Skeletal muscle tissue (tissue), 4 donors: Measurements from ENCODE around the gene PCED1A. TPM values are rescaled to one million over a fixed set of nuclear protein-coding genes. Genes with fewer than 3 reads are reported as not detected.

ENCODE experiments used
- H3K27ac ChIP-seq: one replicate; pipeline ENCODE4 v1.7.0; 2013; ENCODE audit warnings: mild to moderate bottlenecking, low read depth, low read length, inconsistent platforms
- H3K27me3 ChIP-seq, 3 donors: one replicate each; pipeline ENCODE4 v1.7.0; 2013; ENCODE audit warnings: low read length in 3 of 3; ENCODE audit not compliant: control insufficient read depth in 3 of 3, insufficient read depth in 3 of 3
- H3K36me3 ChIP-seq, 3 donors: one replicate each; pipeline ENCODE4 v1.7.0; 2013; ENCODE audit warnings: low read length in 3 of 3; ENCODE audit not compliant: control insufficient read depth in 3 of 3, insufficient read depth in 3 of 3
- H3K4me1 ChIP-seq, 3 donors: one replicate each; pipeline ENCODE4 v1.7.0; 2013; ENCODE audit warnings: low read length in 3 of 3, mild to moderate bottlenecking in 3 of 3; ENCODE audit not compliant: control insufficient read depth in 3 of 3, insufficient read depth in 3 of 3
- H3K4me3 ChIP-seq, 3 donors: one replicate each; pipeline ENCODE4 v1.7.0; 2013; ENCODE audit warnings: low read length in 3 of 3
- H3K9ac ChIP-seq, 3 donors: one replicate each; pipeline ENCODE4 v1.7.0; 2013; ENCODE audit warnings: low read length in 3 of 3, mild to moderate bottlenecking in 3 of 3, moderate library complexity in 2 of 3, low read depth in 1 of 3
- H3K9me3 ChIP-seq, 3 donors: one replicate each; pipeline ENCODE4 v1.7.0; 2013; ENCODE audit warnings: low read length in 3 of 3; ENCODE audit not compliant: control insufficient read depth in 3 of 3
- total RNA-seq: library from RNA; depleted of rRNA; stranded (reverse); fragments of >200 nt; gene quantifications from one replicate; pipeline ENCODE4 v1.2.3, GENCODE V29; 2014
- donor health status: Osteomylitis.

PCED1A gene
- total RNA-seq, 1 donor from 2014 or later = 9.4 TPM

DNA sequence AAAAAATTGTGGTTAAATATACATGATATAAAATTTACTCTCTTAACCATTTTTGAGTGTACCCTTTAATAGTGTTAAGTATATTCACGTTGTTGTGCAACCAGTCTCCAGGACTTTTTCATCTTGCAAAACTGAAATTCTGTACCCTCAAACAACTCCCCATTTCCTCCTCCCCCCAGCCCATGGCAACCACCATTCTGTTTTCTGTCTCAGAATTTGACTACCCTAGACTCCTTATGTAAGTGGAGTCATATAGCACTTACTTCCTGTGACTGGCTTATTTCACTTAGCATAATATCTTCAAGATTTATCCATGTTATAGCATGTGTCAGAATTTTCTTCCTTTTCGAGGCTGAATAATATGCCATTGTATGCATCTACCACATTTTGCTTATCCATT is 5.2 kb upstream of the PCED1A start:
- Histone ChIP-seq H3K36me3 (peaks cover 0 to 5% (median 0%) of the 10 kb centered on the region in 3 donors), H3K9me3 (no peaks in the 10 kb centered on the region), H3K27me3 (no peaks in the 10 kb centered on the region), H3K4me1 (peaks cover 7 to 9% (median 8%) of the 10 kb centered on the region in 3 donors), H3K27ac (no peak overlapping the region), H3K9ac (no peak overlapping the region), H3K4me3 (no peak overlapping the region)

DNA sequence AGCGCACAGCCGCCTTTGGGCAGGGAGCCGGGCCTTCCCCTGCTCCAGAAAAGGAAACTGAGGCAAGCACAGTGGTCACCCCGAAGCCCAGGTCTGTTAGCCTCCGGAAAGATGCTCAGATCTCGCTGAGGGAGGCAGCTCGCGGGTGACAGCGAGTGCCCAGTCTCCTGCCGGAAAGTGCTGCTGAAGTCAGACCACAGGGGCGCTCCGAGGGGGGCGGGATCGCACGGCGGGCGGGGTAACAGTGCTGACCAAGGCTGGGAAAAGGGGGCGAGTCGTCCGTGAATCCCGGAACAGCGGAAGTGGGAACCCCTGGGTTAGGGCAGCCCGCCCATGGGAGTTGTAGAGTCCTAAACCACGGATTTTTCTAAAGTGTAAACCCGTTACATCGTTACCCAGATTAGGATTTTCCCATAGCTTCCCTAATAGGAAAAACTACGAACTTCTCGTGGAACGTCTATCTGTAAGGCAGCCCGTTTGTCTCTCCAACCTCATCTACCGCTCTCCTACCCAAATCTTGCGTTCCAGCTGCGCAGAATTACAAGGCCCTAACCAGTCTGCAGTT is 594 bp upstream of the PCED1A start:
- Histone ChIP-seq H3K4me1 (peaks cover 13 to 21% (median 18%) of the 10 kb centered on the region in 3 donors), H3K9me3 (no peaks in the 10 kb centered on the region), H3K4me3 (peak overlapping the region; percentile 90 to 95 (median 95)), H3K36me3 (peaks cover 7 to 16% (median 15%) of the 10 kb centered on the region in 3 donors), H3K27ac (peak overlapping the region; percentile 74), H3K27me3 (no peaks in the 10 kb centered on the region), H3K9ac (peak overlapping the region; percentile 83 to 90 (median 88))

GRCh38 chr20:2839732-2840137 is 720 bp downstream of the PCED1A start:
- Histone ChIP-seq H3K4me1 (peaks cover 13 to 21% (median 18%) of the 10 kb centered on the region in 3 donors), H3K9me3 (no peaks in the 10 kb centered on the region), H3K27ac (peak overlapping the region; percentile 87), H3K36me3 (peaks cover 13 to 19% (median 15%) of the 10 kb centered on the region in 3 donors), H3K9ac (peak overlapping the region; percentile 85 to 90 (median 89)), H3K4me3 (peak overlapping the region; percentile 90 to 95 (median 95)), H3K27me3 (no peaks in the 10 kb centered on the region)

DNA sequence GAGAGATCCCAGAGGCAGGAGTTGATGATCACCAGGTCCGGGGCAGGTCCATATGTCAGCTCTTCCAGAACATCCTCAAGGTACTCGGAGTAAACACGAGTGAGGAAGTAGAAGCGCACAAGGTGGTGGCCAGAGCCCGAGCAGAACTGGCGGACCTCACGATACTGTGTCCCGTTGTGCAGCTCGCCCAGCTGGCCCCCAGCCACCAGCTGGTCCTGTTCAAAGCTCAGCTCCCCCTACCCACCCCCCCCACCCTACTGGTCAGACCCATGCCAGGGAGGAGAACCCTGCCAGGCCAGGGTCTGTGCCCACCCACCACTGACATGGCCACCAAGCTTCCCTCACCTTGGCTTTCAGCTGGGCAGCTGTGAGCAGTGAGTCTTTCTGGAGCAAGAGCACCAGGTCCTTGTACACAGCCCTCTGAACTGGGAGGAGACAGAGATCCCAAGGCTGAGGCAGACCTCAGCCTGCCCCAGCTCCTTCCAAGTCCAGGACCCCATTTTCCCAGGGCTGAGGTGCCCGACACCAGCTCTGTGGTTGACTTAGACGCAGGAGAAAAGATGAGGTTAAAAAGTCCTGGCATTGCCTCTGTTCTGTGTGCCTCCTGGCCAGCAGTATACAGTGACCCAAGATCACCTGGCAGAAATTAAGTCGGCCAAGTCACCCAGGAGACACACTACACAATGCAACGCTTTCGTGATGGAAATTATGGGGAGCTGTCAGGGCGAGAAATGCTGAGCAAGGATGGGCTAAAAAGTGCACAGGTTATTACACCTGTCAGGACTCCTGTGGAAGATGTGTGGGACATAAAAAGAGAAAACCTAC is 1.4 kb downstream of the PCED1A start:
- no peaks in the 10 kb centered on the region for H3K27me3 ChIP-seq

GRCh38 chr20:2838170-2838797 is 2.2 kb downstream of the PCED1A start:
- Histone ChIP-seq H3K4me1 (peaks cover 13 to 21% (median 18%) of the 10 kb centered on the region in 3 donors), H3K27me3 (no peaks in the 10 kb centered on the region), H3K9ac (no peak overlapping the region), H3K27ac (no peak overlapping the region), H3K9me3 (no peaks in the 10 kb centered on the region), H3K4me3 (no peak overlapping the region), H3K36me3 (peaks cover 13 to 16% (median 15%) of the 10 kb centered on the region in 3 donors)

More for the DNA sequence above, 1.4 kb downstream of the PCED1A start:
- H3K27ac ChIP-seq = no peak overlapping the region
- H3K9ac ChIP-seq = no peak overlapping the region
- H3K4me1 ChIP-seq = peaks cover 13 to 21% (median 18%) of the 10 kb centered on the region in 3 donors
- no peaks in the 10 kb centered on the region for H3K9me3 ChIP-seq
- H3K36me3 ChIP-seq = peaks cover 13 to 16% (median 15%) of the 10 kb centered on the region in 3 donors
- H3K4me3 ChIP-seq = peak overlapping the region in 1 of 3 donors; percentile 95

GRCh38 chr20:2837221-2837960 is 3.1 kb downstream of the PCED1A start:
- Histone ChIP-seq H3K27ac (no peak overlapping the region), H3K9ac (no peak overlapping the region), H3K4me1 (peaks cover 13 to 21% (median 18%) of the 10 kb centered on the region in 3 donors), H3K4me3 (no peak overlapping the region), H3K36me3 (peaks cover 13 to 16% (median 15%) of the 10 kb centered on the region in 3 donors), H3K9me3 (no peaks in the 10 kb centered on the region), H3K27me3 (no peaks in the 10 kb centered on the region)

DNA sequence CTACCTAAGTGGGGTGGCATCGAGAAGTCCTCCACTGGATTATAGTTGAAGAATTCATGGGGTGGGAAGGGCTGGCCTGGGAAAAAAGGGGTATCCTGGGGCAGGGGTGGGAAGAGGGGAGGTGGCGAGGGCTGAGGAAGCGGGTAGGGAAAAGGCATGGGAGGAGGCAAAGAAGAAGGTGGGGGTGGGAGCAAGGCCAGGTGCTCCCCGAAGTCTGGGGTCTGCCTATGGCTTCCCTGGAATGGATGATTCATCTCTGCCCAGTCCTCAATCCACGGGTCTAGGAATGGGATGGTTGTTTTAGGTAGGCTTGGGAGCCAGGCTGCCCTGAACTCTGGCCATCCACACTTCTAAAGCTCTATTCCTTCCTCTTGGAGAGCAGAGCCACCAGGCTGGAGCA is 4.4 kb downstream of the PCED1A start:
- Histone ChIP-seq H3K27me3 (no peaks in the 10 kb centered on the region), H3K27ac (no peak overlapping the region), H3K4me3 (no peak overlapping the region), H3K9me3 (no peaks in the 10 kb centered on the region), H3K4me1 (peaks cover 6 to 13% (median 10%) of the 10 kb centered on the region in 3 donors), H3K9ac (no peak overlapping the region), H3K36me3 (peaks cover 13 to 16% (median 15%) of the 10 kb centered on the region in 3 donors)

GRCh38 chr20:2835331-2835796 is 5.1 kb downstream of the PCED1A start:
- Histone ChIP-seq H3K4me1 (peaks cover 6 to 12% (median 10%) of the 10 kb centered on the region in 3 donors), H3K4me3 (no peak overlapping the region), H3K9me3 (no peaks in the 10 kb centered on the region), H3K9ac (no peak overlapping the region), H3K27ac (no peak overlapping the region), H3K27me3 (no peaks in the 10 kb centered on the region), H3K36me3 (peaks cover 13 to 16% (median 15%) of the 10 kb centered on the region in 3 donors)

- Histone ChIP-seq H3K27me3 (peaks cover 0 to 3% (median 0%) of the 10 kb centered on the region in 3 donors), H3K9me3 (no peaks in the 10 kb centered on the region), H3K36me3 (peaks cover 13 to 16% (median 15%) of the 10 kb centered on the region in 3 donors), H3K4me3 (no peak overlapping the region), H3K27ac (no peak overlapping the region), H3K4me1 (peaks cover 0 to 4% (median 3%) of the 10 kb centered on the region in 3 donors), H3K9ac (no peak overlapping the region)
Observed at GRCh38 chr20:2834401-2835110, 5.9 kb downstream of the PCED1A start.
